ENCODE measurements around the gene CARD6.

DNA sequence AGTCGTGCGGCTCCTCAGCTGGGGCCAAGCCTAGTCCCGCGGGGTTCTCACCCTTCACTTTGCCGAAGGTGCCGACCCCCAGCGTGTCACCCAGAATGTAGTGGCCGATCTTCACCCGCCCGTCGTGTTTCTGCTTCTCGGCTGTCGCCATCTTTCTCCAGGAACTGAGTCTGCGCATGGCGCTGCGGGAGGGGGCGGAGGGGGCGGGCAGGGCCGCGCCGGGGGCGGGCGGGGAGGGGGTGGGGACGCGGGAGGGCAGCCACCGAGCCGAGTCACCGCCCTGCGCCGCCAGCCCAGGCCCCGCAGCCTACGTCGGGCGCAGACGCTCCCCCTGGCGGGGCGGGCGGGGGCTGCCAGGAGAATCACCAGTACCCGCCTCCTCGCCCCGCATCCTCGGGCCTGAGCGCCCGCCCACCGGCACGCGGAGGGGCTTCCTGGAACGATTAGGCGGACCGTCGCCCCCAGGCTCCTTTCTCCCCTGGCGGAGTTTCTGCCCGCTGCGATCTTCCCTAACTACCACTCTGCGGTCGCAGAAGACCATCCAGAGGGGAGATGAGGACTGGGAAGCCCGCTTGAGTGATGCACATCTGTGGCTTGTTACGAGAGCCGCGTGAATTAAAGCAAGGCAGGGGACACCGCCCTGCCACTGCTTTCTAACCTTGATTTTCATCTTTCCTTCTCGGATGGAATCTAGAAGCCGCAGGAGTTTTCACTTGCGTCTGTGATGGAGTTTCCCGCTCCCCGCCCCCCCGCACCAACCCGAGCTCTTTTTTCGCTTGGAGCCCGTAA, 43.0 kb upstream of the CARD6 start, which contains the start of gene PRKAA1:
- TF ChIP-seq, protein P1, sequence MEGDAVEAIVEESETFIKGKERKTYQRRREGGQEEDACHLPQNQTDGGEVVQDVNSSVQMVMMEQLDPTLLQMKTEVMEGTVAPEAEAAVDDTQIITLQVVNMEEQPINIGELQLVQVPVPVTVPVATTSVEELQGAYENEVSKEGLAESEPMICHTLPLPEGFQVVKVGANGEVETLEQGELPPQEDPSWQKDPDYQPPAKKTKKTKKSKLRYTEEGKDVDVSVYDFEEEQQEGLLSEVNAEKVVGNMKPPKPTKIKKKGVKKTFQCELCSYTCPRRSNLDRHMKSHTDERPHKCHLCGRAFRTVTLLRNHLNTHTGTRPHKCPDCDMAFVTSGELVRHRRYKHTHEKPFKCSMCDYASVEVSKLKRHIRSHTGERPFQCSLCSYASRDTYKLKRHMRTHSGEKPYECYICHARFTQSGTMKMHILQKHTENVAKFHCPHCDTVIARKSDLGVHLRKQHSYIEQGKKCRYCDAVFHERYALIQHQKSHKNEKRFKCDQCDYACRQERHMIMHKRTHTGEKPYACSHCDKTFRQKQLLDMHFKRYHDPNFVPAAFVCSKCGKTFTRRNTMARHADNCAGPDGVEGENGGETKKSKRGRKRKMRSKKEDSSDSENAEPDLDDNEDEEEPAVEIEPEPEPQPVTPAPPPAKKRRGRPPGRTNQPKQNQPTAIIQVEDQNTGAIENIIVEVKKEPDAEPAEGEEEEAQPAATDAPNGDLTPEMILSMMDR (IDR thresholded peaks at IDR 0.05; ENCODE audit: poor library complexity): peak; percentile 65
- no peak for TF ChIP-seq EZH2phosphoT487 (IDR thresholded peaks at IDR 0.05; ENCODE audit: low read depth, severe bottlenecking, unreplicated experiment)

All from hepatocyte (in vitro differentiated cells).